K562 (cell line): ENCODE results near the gene NOSIP. TPM values are rescaled to one million over a fixed set of nuclear protein-coding genes. Genes with fewer than 3 reads are reported as not detected.
A peak's percentile ranks its signal among the peaks of the same experiment; 100 is the strongest.

Experiments
- ATAC-seq: fragments of 200-7000 bp; cut with Tn5 transposase; 3 replicates; pipeline ENCODE4 v1.9.1; 2020; ENCODE audit warnings: moderate library complexity
- BruUV-seq: library from RNA; stranded (reverse); fragments of 400-500 nt; replicated peaks from 2 replicates; lab custom pipeline; 2021; lab: Mats Ljungman, UMichigan
- CTCF ChIA-PET: fragments of 300-600 bp; formaldehyde crosslinking; extraction: SDS; loops from one replicate; lab custom pipeline; 2021; ENCODE audit warnings: low intra/inter-chr PET ratio; lab: Yijun Ruan, JAX
- POLR2A ChIA-PET: fragments of 300-600, 350-650 bp; sonication (Branson Sonifier 250); formaldehyde crosslinking; extraction: SDS; loops from one replicate; lab custom pipeline; 2021; ENCODE audit warnings: antibody characterized with exemption, inconsistent platforms; lab: Yijun Ruan, JAX
- DNase-seq, 4 experiments: peaks; one replicate each; pipeline versions ENCODE4 v3.0.0 to v3.0.0-alpha.2; 2011 to 2018; ENCODE audit warnings: low spot score in 3 of 4, mixed read lengths in 3 of 4; ENCODE audit errors: extremely low read depth in 1 of 4
- FAIRE-seq: peaks from 2 replicates; lab custom pipeline; 2011; peaks lifted over from hg19 to GRCh38; lab: Jason Lieb, UNC
- H2AFZ ChIP-seq: 2 replicates; pipeline ENCODE4 v1.6.0; 2011; ENCODE audit warnings: low read depth, low read length, control low read depth, inconsistent platforms
- H3K27ac ChIP-seq: fragments of 200-600 bp; 3 replicates; pipeline ENCODE4 v1.8.0; 2011; ENCODE audit warnings: low read depth, mild to moderate bottlenecking, control low read depth, inconsistent platforms, low read length, moderate library complexity, mixed read lengths; ENCODE audit errors: extremely low read depth
- H3K27me3 ChIP-seq, 2 experiments: fragments of 300-600 bp in 1 of 2; 2 replicates in 1 of 2; 3 replicates in 1 of 2; pipeline versions ENCODE4 v1.6.0 to v1.8.0; 2011; ENCODE audit warnings: inconsistent platforms in 2 of 2, low read length in 2 of 2, mild to moderate bottlenecking in 1 of 2, mixed read lengths in 1 of 2, moderate library complexity in 1 of 2; ENCODE audit not compliant: control insufficient read depth in 2 of 2, insufficient read depth in 2 of 2
- H3K36me3 ChIP-seq: fragments of 300-600 bp; 3 replicates; pipeline ENCODE4 v1.8.0; 2011; ENCODE audit warnings: mild to moderate bottlenecking, low read length, inconsistent platforms; ENCODE audit not compliant: control insufficient read depth, insufficient read depth
- H3K4me1 ChIP-seq, 2 experiments: fragments of 200-600 bp in 1 of 2; replicated peaks in 1 of 2; 2 replicates in 1 of 2; 3 replicates in 1 of 2; pipeline versions ENCODE4 v1.5.1 to v1.8.0; 2011; ENCODE audit warnings: inconsistent platforms in 2 of 2, low read length in 2 of 2, mild to moderate bottlenecking in 1 of 2, mixed read lengths in 1 of 2, moderate library complexity in 1 of 2; ENCODE audit not compliant: control insufficient read depth in 2 of 2, insufficient read depth in 2 of 2
- H3K4me2 ChIP-seq: 2 replicates; pipeline ENCODE4 v1.6.1; 2011; ENCODE audit warnings: low read length, control low read depth, inconsistent platforms, mixed read lengths; ENCODE audit not compliant: insufficient read depth
- H3K4me3 ChIP-seq: fragments of 200-600 bp; sonication (generic), shearing (Covaris generic); 2 replicates; pipeline ENCODE4 v1.5.1; 2016; ENCODE audit warnings: control low read depth, inconsistent platforms
- H3K79me2 ChIP-seq: fragments of 200-600 bp; 3 replicates; pipeline ENCODE4 v1.8.0; 2011; ENCODE audit warnings: low read length, inconsistent platforms; ENCODE audit not compliant: control insufficient read depth, insufficient read depth
- H3K9ac ChIP-seq, 2 experiments: 2 replicates each; pipeline versions ENCODE4 v1.6.0 to v1.6.1; 2011; ENCODE audit warnings: low read depth in 2 of 2, low read length in 2 of 2, control low read depth in 1 of 2, inconsistent platforms in 1 of 2, mild to moderate bottlenecking in 1 of 2, mixed read lengths in 1 of 2; ENCODE audit not compliant: insufficient read depth in 1 of 2
- H3K9me1 ChIP-seq: one replicate; pipeline ENCODE4 v1.6.0; 2011; ENCODE audit warnings: inconsistent platforms, mild to moderate bottlenecking, low read length, moderate library complexity; ENCODE audit not compliant: control insufficient read depth, insufficient read depth
- H3K9me3 ChIP-seq: replicated peaks from 2 replicates; pipeline ENCODE4 v1.5.1; 2011; ENCODE audit warnings: low read depth, low read length, inconsistent platforms; ENCODE audit not compliant: control insufficient read depth, insufficient read depth
- H4K20me1 ChIP-seq: replicated peaks from 2 replicates; pipeline ENCODE4 v1.6.1; 2011; ENCODE audit warnings: low read length, inconsistent platforms, mixed read lengths; ENCODE audit not compliant: control insufficient read depth, insufficient read depth
- EWSR1 ChIP-seq: fragments of 450-650 bp; IDR thresholded peaks from 2 replicates; pipeline ENCODE4 v1.6.1; 2018; ENCODE audit warnings: borderline replicate concordance, mild to moderate bottlenecking, low read depth, moderate library complexity; ENCODE audit not compliant: partially characterized antibody
- NCOA1 ChIP-seq: fragments of 450-650 bp; IDR thresholded peaks from 2 replicates; pipeline ENCODE4 v1.6.1; 2016; ENCODE audit warnings: low read depth
- NELFE ChIP-seq: IDR thresholded peaks from 2 replicates; pipeline ENCODE4 v1.6.1; 2011; ENCODE audit warnings: mild to moderate bottlenecking; ENCODE audit not compliant: insufficient read depth, insufficient read length
- WGBS: fragments of 100-300 bp; shearing (Covaris generic); methylation state at CpG from one replicate; pipeline ENCODE4 v1.1.6; 2016; ENCODE audit warnings: low coverage, mixed read lengths; ENCODE audit not compliant: insufficient coverage; ENCODE audit errors: missing lambda C conversion rate; 5-methylcytosine and 5-hydroxymethylcytosine counted together
- in situ Hi-C: fragments of 300-500 bp; cut with MboI; formaldehyde crosslinking; loops from 4 replicates; pipeline ENCODE4 v1.15.0; 2018; ENCODE audit warnings: inconsistent platforms, mixed read lengths
- intact Hi-C: fragments of 100-400 bp; cut with micrococcal nuclease; formaldehyde crosslinking; loops from 2 replicates; pipeline ENCODE4 v1.14.2; 2022
- polyA plus RNA-seq, 8 experiments: library from polyadenylated mRNA; depleted of rRNA in 4 of 8; stranded (reverse) in 5 of 8; unstranded in 3 of 8; fragments of >200 nt; fragmentation: Nextera tagmentation in 2 of 8; fragmentation: Illumina TruSeq in 1 of 8; extraction: Ambion mirVana in 2 of 8; extraction: Trizol in 1 of 8; gene quantifications; 2 replicates each; pipeline versions ENCODE4 v1.2.1 to v1.2.3, GENCODE V29; 2011 to 2014; ENCODE audit warnings: inconsistent platforms in 1 of 8, missing spikeins in 1 of 8
- total RNA-seq, 7 experiments: library from RNA; depleted of rRNA in 6 of 7; stranded (reverse); fragments of >200 nt in 6 of 7; fragmentation: Illumina TruSeq in 2 of 7; extraction: Trizol in 2 of 7; gene quantifications; 2 replicates each; pipeline versions ENCODE4 v1.2.1 to v1.2.3, GENCODE V29; 2011 to 2021; ENCODE audit warnings: low replicate concordance in 1 of 7
- TF ChIP-seq, protein P1 (sequence below): fragments of 250-450 bp; sonication (Bioruptor Pico); IDR thresholded peaks from 2 replicates; pipeline ENCODE4 v1.8.0; 2022; ENCODE audit warnings: moderate library complexity, mild to moderate bottlenecking, inconsistent platforms
- TF ChIP-seq, protein P2 (sequence below), 2 experiments: fragments of 250-450 bp in 1 of 2; fragments of 450-650 bp in 1 of 2; sonication (Bioruptor Pico) in 1 of 2; IDR thresholded peaks; 2 replicates each; pipeline versions ENCODE4 v1.6.1 to v1.8.0; 2016 to 2021; ENCODE audit warnings: mild to moderate bottlenecking in 2 of 2, moderate library complexity in 2 of 2, missing compliant biosample characterization in 1 of 2, missing genetic modification characterization in 1 of 2
- TF ChIP-seq, protein P3 (sequence below): fragments of 450-650 bp; conservative IDR thresholded peaks from 2 replicates; pipeline ENCODE4 v1.6.1; 2016; ENCODE audit warnings: missing genetic modification characterization, low read depth, mild to moderate bottlenecking, missing compliant biosample characterization, moderate library complexity
- TF ChIP-seq, protein P4 (sequence below): fragments of 250-450 bp; sonication (Bioruptor Pico); IDR thresholded peaks from 2 replicates; pipeline ENCODE4 v1.8.0; 2022; ENCODE audit warnings: inconsistent platforms
- TF ChIP-seq, protein P5 (sequence below): fragments of 450-650 bp; IDR thresholded peaks from 2 replicates; pipeline ENCODE4 v1.6.1; 2018; ENCODE audit not compliant: partially characterized antibody

Gene NOSIP
- total and polyA plus RNA-seq, 9 of the 15 experiments (the other 6 are each of a cell fraction or from before 2014, with no cell fraction given), result 14.4 to 153 (median 79.9) TPM

DNA sequence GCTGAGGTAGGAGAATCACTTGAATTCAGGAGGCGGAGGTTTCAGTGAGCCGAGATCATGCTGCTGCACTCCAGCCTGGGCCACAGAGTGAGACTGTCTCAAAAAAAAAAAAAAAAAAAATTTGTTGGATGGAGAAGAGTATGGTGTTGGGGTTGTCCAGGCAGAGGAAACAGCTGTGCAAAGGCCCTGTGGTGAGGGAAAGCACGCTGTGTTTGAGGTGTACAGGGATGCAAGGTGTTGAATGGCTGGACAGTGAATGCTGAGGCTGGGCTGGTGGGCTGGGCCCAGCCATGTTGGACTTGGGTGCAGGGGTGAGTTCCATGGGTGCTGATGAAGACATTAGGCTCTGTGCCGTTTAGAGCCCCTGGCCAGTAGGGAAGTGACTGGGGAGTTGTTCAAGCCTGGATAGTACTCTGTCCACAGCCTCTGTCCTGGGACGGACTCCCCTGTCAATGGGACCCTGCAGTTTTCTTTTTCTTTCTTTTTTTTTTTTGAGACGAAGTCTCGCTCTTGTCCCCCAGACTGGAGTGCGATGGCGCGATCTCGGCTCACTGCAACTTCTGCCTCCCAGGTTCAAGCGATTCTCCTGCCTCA lies 29.2 kb upstream of the NOSIP start:
- Histone ChIP-seq H3K9me1 (no peaks in the 10 kb centered on the region), H3K4me1 (peaks cover 0 to 4% of the 10 kb centered on the region in 2 experiments; a peak in 2 of 5 replicates), H3K4me2 (no peak overlapping the region), H3K9ac (no peak overlapping the region; a peak in 1 of 4 replicates), H3K4me3 (no peak overlapping the region), H3K9me3 (no peaks in the 10 kb centered on the region), H4K20me1 (no peaks in the 10 kb centered on the region; the same call in 1 of the 2 replicates), H3K27me3 (no peaks in the 10 kb centered on the region), H2AFZ (no peak overlapping the region), H3K27ac (no peak overlapping the region), H3K79me2 (peaks cover 3% of the 10 kb centered on the region; the same call in 2 of the 3 replicates), H3K36me3 (peaks cover 63% of the 10 kb centered on the region; the same call in 2 of the 3 replicates)
- FAIRE-seq, result no peak
- intact Hi-C loops, result no loop called here
- WGBS, result 86% methylated on average over 5 of the region's 12 CpGs
- DNase-seq, result peak in 2 of 4 experiments; percentile 6 to 9
- ChIA-PET POLR2A (no interaction called here), CTCF (interaction anchor here (0.7 kb wide), 1 partner anchor 149 kb away, joined by 6 read pairs; no protein-coding TSS in a partner anchor)
- TF ChIP-seq EWSR1 (no peak), NCOA1 (no peak), NELFE (no peak)
- TF ChIP-seq, protein P1, sequence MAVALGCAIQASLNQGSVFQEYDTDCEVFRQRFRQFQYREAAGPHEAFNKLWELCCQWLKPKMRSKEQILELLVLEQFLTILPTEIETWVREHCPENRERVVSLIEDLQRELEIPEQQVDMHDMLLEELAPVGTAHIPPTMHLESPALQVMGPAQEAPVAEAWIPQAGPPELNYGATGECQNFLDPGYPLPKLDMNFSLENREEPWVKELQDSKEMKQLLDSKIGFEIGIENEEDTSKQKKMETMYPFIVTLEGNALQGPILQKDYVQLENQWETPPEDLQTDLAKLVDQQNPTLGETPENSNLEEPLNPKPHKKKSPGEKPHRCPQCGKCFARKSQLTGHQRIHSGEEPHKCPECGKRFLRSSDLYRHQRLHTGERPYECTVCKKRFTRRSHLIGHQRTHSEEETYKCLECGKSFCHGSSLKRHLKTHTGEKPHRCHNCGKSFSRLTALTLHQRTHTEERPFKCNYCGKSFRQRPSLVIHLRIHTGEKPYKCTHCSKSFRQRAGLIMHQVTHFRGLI, result no peak
- TF ChIP-seq, protein P2, sequence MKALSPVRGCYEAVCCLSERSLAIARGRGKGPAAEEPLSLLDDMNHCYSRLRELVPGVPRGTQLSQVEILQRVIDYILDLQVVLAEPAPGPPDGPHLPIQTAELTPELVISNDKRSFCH (CRISPR knock-in tag; IDR thresholded peaks at IDR 0.05), result no peak
- TF ChIP-seq, protein P2 (tag; IDR thresholded peaks at IDR 0.05), result no peak
- TF ChIP-seq, protein P3, sequence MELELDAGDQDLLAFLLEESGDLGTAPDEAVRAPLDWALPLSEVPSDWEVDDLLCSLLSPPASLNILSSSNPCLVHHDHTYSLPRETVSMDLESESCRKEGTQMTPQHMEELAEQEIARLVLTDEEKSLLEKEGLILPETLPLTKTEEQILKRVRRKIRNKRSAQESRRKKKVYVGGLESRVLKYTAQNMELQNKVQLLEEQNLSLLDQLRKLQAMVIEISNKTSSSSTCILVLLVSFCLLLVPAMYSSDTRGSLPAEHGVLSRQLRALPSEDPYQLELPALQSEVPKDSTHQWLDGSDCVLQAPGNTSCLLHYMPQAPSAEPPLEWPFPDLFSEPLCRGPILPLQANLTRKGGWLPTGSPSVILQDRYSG (tag), result no peak
- TF ChIP-seq, protein P4, sequence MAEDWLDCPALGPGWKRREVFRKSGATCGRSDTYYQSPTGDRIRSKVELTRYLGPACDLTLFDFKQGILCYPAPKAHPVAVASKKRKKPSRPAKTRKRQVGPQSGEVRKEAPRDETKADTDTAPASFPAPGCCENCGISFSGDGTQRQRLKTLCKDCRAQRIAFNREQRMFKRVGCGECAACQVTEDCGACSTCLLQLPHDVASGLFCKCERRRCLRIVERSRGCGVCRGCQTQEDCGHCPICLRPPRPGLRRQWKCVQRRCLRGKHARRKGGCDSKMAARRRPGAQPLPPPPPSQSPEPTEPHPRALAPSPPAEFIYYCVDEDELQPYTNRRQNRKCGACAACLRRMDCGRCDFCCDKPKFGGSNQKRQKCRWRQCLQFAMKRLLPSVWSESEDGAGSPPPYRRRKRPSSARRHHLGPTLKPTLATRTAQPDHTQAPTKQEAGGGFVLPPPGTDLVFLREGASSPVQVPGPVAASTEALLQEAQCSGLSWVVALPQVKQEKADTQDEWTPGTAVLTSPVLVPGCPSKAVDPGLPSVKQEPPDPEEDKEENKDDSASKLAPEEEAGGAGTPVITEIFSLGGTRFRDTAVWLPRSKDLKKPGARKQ (CRISPR knock-in tag), result no peak
- TF ChIP-seq, protein P5, sequence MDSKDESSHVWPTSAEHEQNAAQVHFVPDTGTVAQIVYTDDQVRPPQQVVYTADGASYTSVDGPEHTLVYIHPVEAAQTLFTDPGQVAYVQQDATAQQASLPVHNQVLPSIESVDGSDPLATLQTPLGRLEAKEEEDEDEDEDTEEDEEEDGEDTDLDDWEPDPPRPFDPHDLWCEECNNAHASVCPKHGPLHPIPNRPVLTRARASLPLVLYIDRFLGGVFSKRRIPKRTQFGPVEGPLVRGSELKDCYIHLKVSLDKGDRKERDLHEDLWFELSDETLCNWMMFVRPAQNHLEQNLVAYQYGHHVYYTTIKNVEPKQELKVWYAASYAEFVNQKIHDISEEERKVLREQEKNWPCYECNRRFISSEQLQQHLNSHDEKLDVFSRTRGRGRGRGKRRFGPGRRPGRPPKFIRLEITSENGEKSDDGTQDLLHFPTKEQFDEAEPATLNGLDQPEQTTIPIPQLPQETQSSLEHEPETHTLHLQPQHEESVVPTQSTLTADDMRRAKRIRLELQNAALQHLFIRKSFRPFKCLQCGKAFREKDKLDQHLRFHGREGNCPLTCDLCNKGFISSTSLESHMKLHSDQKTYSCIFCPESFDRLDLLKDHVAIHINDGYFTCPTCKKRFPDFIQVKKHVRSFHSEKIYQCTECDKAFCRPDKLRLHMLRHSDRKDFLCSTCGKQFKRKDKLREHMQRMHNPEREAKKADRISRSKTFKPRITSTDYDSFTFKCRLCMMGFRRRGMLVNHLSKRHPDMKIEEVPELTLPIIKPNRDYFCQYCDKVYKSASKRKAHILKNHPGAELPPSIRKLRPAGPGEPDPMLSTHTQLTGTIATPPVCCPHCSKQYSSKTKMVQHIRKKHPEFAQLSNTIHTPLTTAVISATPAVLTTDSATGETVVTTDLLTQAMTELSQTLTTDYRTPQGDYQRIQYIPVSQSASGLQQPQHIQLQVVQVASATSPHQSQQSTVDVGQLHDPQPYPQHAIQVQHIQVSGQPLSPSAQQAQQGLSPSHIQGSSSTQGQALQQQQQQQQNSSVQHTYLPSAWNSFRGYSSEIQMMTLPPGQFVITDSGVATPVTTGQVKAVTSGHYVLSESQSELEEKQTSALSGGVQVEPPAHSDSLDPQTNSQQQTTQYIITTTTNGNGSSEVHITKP, result peak; percentile 56
- in situ Hi-C loops, result no loop called here
- no peak for ATAC-seq
- BruUV-seq, result TSS peak; percentile 27
